ENCODE data around the gene LSM3.

The LSM3 gene

GRCh38 chr3:14158370-14158769, 20.2 kb upstream of the LSM3 start:
- TF ChIP-seq GATA1 (IDR thresholded peaks at IDR 0.05; ENCODE audit: low read depth, low read length) (no peak), POLR2A (IDR thresholded peaks at IDR 0.05; ENCODE audit: low read length) (no peak)
- no peak for DNase-seq

- TF ChIP-seq GATA1 (IDR thresholded peaks at IDR 0.05; ENCODE audit: low read depth, low read length) (no peak), POLR2A (IDR thresholded peaks at IDR 0.05; ENCODE audit: low read length) (no peak)
- DNase-seq = no peak
Measured at GRCh38 chr3:14159426-14159825, 19.2 kb upstream of the LSM3 start.

- DNase-seq = peak in 1 of 2 experiments; percentile 19
- TF ChIP-seq POLR2A (IDR thresholded peaks at IDR 0.05; ENCODE audit: low read length) = no peak
- TF ChIP-seq GATA1 (IDR thresholded peaks at IDR 0.05; ENCODE audit: low read depth, low read length) = no peak
Measured at GRCh38 chr3:14161282-14161681, 17.3 kb upstream of the LSM3 start.

- DNase-seq = no peak
- no peak for TF ChIP-seq GATA1 (IDR thresholded peaks at IDR 0.05; ENCODE audit: low read depth, low read length)
- TF ChIP-seq POLR2A (IDR thresholded peaks at IDR 0.05; ENCODE audit: low read length) = no peak
Measured at GRCh38 chr3:14162178-14162577, 16.4 kb upstream of the LSM3 start.

- TF ChIP-seq GATA1 (IDR thresholded peaks at IDR 0.05; ENCODE audit: low read depth, low read length) = no peak
- TF ChIP-seq POLR2A (IDR thresholded peaks at IDR 0.05; ENCODE audit: low read length) = no peak
- DNase-seq = no peak
Measured at GRCh38 chr3:14166877-14167603, 11.6 kb upstream of the LSM3 start.

- no peak for TF ChIP-seq POLR2A (IDR thresholded peaks at IDR 0.05; ENCODE audit: low read length)
- TF ChIP-seq GATA1 (IDR thresholded peaks at IDR 0.05; ENCODE audit: low read depth, low read length) = no peak
- no peak for DNase-seq
Measured at GRCh38 chr3:14169435-14169834, 9.2 kb upstream of the LSM3 start.

GRCh38 chr3:14169871-14170270, 8.7 kb upstream of the LSM3 start:
- TF ChIP-seq POLR2A (IDR thresholded peaks at IDR 0.05; ENCODE audit: low read length) (no peak), GATA1 (IDR thresholded peaks at IDR 0.05; ENCODE audit: low read depth, low read length) (no peak)
- no peak for DNase-seq

- DNase-seq = no peak
Measured at GRCh38 chr3:14170531-14171159, 8.0 kb upstream of the LSM3 start.

GRCh38 chr3:14172496-14172895, 6.1 kb upstream of the LSM3 start:
- no peak for TF ChIP-seq GATA1 (IDR thresholded peaks at IDR 0.05; ENCODE audit: low read depth, low read length)
- DNase-seq = no peak

More at GRCh38 chr3:14170531-14171159, 8.0 kb upstream of the LSM3 start:
- TF ChIP-seq GATA1 (IDR thresholded peaks at IDR 0.05; ENCODE audit: low read depth, low read length) (no peak), POLR2A (IDR thresholded peaks at IDR 0.05; ENCODE audit: low read length) (no peak)

- peak in 1 of 2 experiments; percentile 29 for DNase-seq
- TF ChIP-seq GATA1 (IDR thresholded peaks at IDR 0.05; ENCODE audit: low read depth, low read length) = no peak
- no peak for TF ChIP-seq POLR2A (IDR thresholded peaks at IDR 0.05; ENCODE audit: low read length)
Measured at GRCh38 chr3:14174483-14174882, 4.1 kb upstream of the LSM3 start.

- TF ChIP-seq POLR2A (IDR thresholded peaks at IDR 0.05; ENCODE audit: low read length) (no peak), GATA1 (IDR thresholded peaks at IDR 0.05; ENCODE audit: low read depth, low read length) (no peak)
- peak; percentile 14 to 19 for DNase-seq
Measured at GRCh38 chr3:14175383-14176037, 3.1 kb upstream of the LSM3 start.

GRCh38 chr3:14177580-14178246, 904 bp upstream of the LSM3 start:
- TF ChIP-seq GATA1 (IDR thresholded peaks at IDR 0.05; ENCODE audit: low read depth, low read length) (no peak), POLR2A (IDR thresholded peaks at IDR 0.05; ENCODE audit: low read length) (no peak)
- no peak for DNase-seq

- peak; percentile 46 to 68 for DNase-seq
- TF ChIP-seq GATA1 (IDR thresholded peaks at IDR 0.05; ENCODE audit: low read depth, low read length) (no peak), POLR2A (IDR thresholded peaks at IDR 0.05; ENCODE audit: low read length) (no peak)
Measured at GRCh38 chr3:14179114-14179465, 473 bp downstream of the LSM3 start.

GRCh38 chr3:14179795-14180194, 1.2 kb downstream of the LSM3 start:
- DNase-seq = no peak
- TF ChIP-seq GATA1 (IDR thresholded peaks at IDR 0.05; ENCODE audit: low read depth, low read length) (no peak), POLR2A (IDR thresholded peaks at IDR 0.05; ENCODE audit: low read length) (no peak)

Measured in erythroblast (primary cell).